Body of pancreas (tissue), 4 donors: ENCODE measurements around the gene EFCAB14. TPM values are rescaled to one million over a fixed set of nuclear protein-coding genes. Genes with fewer than 3 reads are reported as not detected.

ENCODE experiments used
- ATAC-seq: fragments of 150-250 bp; one replicate; pipeline ENCODE4 v1.9.1; 2016
- DNase-seq, 4 donors: peaks; one replicate each; pipeline ENCODE4 v3.0.0-alpha.2; 2019
- H3K27ac ChIP-seq, 4 donors: fragments of 200-600 bp; sonication (generic); 1 replicate in 3 of 4; 2 replicates in 1 of 4; pipeline versions ENCODE4 v1.5.1 to v1.6.1; 2016 to 2019; ENCODE audit warnings: mild to moderate bottlenecking in 1 of 4, mixed read lengths in 1 of 4, moderate library complexity in 1 of 4
- H3K27me3 ChIP-seq, 2 donors: fragments of 200-600 bp; sonication (generic); one replicate each; pipeline ENCODE4 v1.6.0; 2016; ENCODE audit warnings: mild to moderate bottlenecking in 1 of 2
- H3K36me3 ChIP-seq, 2 donors: fragments of 200-600 bp; sonication (generic); replicated peaks in 1 of 2; 2 replicates each; pipeline ENCODE4 v1.5.1; 2016; ENCODE audit warnings: low read depth in 2 of 2; ENCODE audit not compliant: insufficient read depth in 1 of 2
- H3K4me1 ChIP-seq: fragments of 200-600 bp; sonication (generic); one replicate; pipeline ENCODE4 v1.6.0; 2016
- H3K4me3 ChIP-seq, 2 donors: fragments of 200-600 bp; sonication (generic); 1 replicate in 1 of 2; 2 replicates in 1 of 2; pipeline ENCODE4 v1.5.1; 2016 to 2019
- H3K9me3 ChIP-seq, 3 donors: fragments of 200-600 bp; sonication (generic); 1 replicate in 2 of 3; 2 replicates in 1 of 3; pipeline ENCODE4 v1.5.1; 2016
- POLR2A ChIP-seq, 3 donors: fragments of 450-650 bp; IDR thresholded peaks; one replicate each; pipeline ENCODE4 v1.6.1; 2016; ENCODE audit warnings: antibody characterized with exemption in 3 of 3, mild to moderate bottlenecking in 2 of 3
- WGBS, 2 donors: methylation state at CpG; one replicate each; pipeline ENCODE4 v1.1.5; 2017; 5-methylcytosine and 5-hydroxymethylcytosine counted together
- intact Hi-C: fragments of 100-400 bp; cut with DNase I; formaldehyde crosslinking; loops from one replicate; pipeline ENCODE4 v1.15.1; 2023
- total RNA-seq, 2 donors: library from RNA; depleted of rRNA; stranded (reverse); fragments of >200 nt; gene quantifications; one replicate each; pipeline ENCODE4 v1.1.0, GENCODE V29; 2016
- TF ChIP-seq, protein P1 (sequence below), 7 experiments: fragments of 450-650 bp in 4 of 7; fragments of 200-600 bp in 3 of 7; sonication (generic) in 3 of 7; IDR thresholded peaks; one replicate each; pipeline ENCODE4 v1.5.1; 2016 to 2019; ENCODE audit warnings: antibody characterized with exemption in 7 of 7

EFCAB14 gene
- total RNA-seq, 2 donors from 2014 or later = 36.9 to 40.7 TPM

DNA sequence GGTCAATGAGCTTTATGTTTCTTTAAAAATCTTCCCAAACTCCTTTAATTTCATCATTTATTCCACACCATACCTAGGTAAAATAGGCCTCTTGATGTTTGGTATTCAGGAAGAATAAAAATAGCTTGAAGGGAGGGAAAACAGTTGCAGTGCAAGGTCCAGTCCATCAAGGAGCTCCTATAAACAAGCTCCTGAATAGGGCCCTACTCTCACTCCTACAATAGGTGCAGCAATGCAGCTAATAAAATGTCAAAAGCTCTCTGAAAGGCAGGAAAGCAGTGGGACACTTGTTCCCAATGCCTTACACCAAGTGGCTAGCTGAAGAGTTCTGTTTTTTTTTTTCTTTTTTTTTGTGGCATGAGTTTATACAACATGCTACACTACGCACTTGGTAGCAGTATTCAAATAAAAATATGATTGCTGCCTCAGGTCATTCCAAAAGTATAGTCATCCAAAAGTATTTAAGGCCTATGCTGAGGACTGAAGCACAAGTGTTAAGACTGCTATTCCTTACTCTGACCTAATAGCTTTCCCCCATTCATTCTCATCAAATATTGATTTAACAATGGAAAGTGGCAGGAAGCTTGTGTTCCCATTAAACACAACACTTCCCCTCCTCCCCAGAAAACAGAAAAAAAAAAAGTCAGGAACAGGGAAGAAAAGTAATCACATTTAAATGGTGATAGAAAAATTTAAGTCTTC, 37.4 kb downstream of the EFCAB14 start:
- Histone ChIP-seq H3K4me1 (no peaks in the 10 kb centered on the region), H3K9me3 (no peaks in the 10 kb centered on the region), H3K4me3 (no peak overlapping the region), H3K27me3 (no peaks in the 10 kb centered on the region), H3K27ac (no peak overlapping the region), H3K36me3 (peaks cover 8 to 37% of the 10 kb centered on the region in 2 donors)
- ATAC-seq = no peak
- intact Hi-C loops = no loop called here
- 39 to 68% methylated on average over 1 of the region's 1 CpG for WGBS, 2 donors
- no peak for DNase-seq
- TF ChIP-seq POLR2A (IDR thresholded peaks at IDR 0.05) = no peak
- TF ChIP-seq, protein P1, sequence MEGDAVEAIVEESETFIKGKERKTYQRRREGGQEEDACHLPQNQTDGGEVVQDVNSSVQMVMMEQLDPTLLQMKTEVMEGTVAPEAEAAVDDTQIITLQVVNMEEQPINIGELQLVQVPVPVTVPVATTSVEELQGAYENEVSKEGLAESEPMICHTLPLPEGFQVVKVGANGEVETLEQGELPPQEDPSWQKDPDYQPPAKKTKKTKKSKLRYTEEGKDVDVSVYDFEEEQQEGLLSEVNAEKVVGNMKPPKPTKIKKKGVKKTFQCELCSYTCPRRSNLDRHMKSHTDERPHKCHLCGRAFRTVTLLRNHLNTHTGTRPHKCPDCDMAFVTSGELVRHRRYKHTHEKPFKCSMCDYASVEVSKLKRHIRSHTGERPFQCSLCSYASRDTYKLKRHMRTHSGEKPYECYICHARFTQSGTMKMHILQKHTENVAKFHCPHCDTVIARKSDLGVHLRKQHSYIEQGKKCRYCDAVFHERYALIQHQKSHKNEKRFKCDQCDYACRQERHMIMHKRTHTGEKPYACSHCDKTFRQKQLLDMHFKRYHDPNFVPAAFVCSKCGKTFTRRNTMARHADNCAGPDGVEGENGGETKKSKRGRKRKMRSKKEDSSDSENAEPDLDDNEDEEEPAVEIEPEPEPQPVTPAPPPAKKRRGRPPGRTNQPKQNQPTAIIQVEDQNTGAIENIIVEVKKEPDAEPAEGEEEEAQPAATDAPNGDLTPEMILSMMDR (IDR thresholded peaks at IDR 0.05) = no peak

DNA sequence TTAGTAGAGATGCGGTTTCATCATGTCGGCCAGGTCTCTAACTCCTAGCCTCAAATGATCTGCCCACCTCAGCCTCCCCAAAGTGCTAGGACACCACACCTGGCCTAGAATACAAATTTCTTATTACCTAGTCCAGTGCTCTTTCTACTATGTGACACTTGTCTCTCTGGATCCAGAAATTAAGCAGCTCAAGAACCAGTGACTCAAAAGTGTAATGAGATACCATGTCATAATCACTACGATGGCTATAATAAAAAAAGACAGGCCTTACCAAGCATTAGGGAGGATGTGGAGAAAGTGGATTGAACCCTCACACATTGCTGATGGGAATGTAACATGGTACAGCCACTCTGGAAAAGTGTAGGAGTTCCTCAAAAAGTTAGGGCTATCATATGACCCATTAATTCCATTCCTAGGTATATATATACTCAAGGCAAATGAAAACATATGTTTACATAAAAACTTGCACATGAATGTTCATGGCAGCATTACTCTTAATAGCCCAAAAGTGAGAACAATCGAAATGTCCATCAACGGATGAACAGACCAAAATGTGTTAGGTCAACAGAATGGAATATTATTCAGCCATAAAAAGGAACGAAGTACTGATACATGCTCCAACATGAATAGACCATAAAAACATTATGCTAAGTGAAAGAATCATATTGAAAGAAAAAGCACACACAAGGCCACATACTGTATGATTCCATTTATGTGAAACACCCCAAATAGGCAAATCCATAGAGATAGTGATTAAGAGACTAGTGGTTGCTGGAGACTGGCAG, 38.9 kb downstream of the EFCAB14 start:
- H3K36me3 ChIP-seq = peaks cover 8 to 33% of the 10 kb centered on the region in 2 donors
- intact Hi-C loops = no loop called here
- DNase-seq (no peak), ATAC-seq (no peak)
- H3K4me3 ChIP-seq = no peak overlapping the region
- TF ChIP-seq, protein P1 (IDR thresholded peaks at IDR 0.05) = no peak
- TF ChIP-seq POLR2A (IDR thresholded peaks at IDR 0.05) = no peak
- H3K27ac ChIP-seq = no peak overlapping the region
- no peaks in the 10 kb centered on the region for H3K9me3 ChIP-seq
- WGBS, 2 donors = 96% methylated on average over 6 of the region's 6 CpGs
- no peaks in the 10 kb centered on the region for H3K4me1 ChIP-seq
- no peaks in the 10 kb centered on the region for H3K27me3 ChIP-seq

DNA sequence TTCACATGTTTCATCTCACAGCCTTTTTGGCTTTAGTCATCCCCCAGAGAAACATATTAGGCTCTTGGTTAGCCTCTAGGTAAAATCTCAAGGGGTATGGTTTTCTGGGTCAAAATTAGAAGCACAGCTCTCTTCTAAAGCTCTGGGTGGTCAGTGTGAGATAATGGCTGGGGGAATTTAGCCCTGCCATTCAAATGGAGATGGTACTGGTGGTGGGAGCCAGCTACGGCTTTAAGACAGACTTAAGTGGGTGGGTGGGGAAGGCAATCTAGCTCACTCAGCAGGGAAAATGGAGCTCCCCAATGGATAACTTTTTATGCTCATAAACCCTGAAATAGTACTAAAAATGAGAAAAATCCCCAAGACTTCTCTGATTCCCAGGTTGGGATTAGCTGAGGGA, 41.6 kb downstream of the EFCAB14 start:
- peaks cover 8 to 13% of the 10 kb centered on the region in 2 donors for H3K36me3 ChIP-seq
- no peak overlapping the region for H3K27ac ChIP-seq
- 95 to 100% methylated on average over 1 of the region's 1 CpG for WGBS, 2 donors
- TF ChIP-seq, protein P1 (IDR thresholded peaks at IDR 0.05) = no peak
- TF ChIP-seq POLR2A (IDR thresholded peaks at IDR 0.05) = no peak
- ATAC-seq (no peak), DNase-seq (no peak)
- H3K9me3 ChIP-seq = no peaks in the 10 kb centered on the region
- no peak overlapping the region for H3K4me3 ChIP-seq
- no peaks in the 10 kb centered on the region for H3K27me3 ChIP-seq
- H3K4me1 ChIP-seq = no peaks in the 10 kb centered on the region
- intact Hi-C loops = no loop called here

DNA sequence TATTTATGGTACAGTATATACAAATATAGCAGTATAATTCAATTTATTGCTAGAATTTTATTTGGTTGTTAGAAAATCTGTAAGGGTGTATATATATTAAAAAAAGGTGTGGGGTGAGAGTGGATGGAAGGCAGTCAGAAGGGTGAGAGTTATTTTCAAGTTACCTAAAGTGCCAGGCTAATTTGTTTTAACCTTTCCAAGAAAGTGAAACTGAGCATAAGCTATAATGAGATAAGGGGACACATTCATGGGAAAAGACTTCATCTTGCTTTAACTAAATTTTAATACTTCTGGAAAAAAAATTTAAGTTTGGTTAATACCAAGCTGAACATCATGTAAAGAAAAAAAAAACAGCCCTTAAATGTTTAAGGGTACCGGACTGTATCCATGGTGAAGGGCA, 42.4 kb downstream of the EFCAB14 start:
- no peaks in the 10 kb centered on the region for H3K4me1 ChIP-seq
- TF ChIP-seq, protein P1 (IDR thresholded peaks at IDR 0.05) = no peak
- no peak for TF ChIP-seq POLR2A (IDR thresholded peaks at IDR 0.05)
- intact Hi-C loops = no loop called here
- ATAC-seq = no peak
- DNase-seq = no peak
- peaks cover 8 to 13% of the 10 kb centered on the region in 2 donors for H3K36me3 ChIP-seq
- H3K4me3 ChIP-seq = no peak overlapping the region
- H3K27me3 ChIP-seq = no peaks in the 10 kb centered on the region
- no peak overlapping the region for H3K27ac ChIP-seq
- WGBS, 2 donors = 94 to 98% methylated on average over 1 of the region's 1 CpG
- H3K9me3 ChIP-seq = no peaks in the 10 kb centered on the region
